Stimulated activated CD8-positive, alpha-beta memory T cell treated with anti-CD3 and anti-CD28 coated beads, Interleukin-7, amount 100 ng/mL, for 4 hours (primary cell): ENCODE measurements around the gene ANKS1B.

Experiments
- DNase-seq, 2 donors: peaks; one replicate each; pipeline ENCODE4 v3.0.0-alpha.2; 2020; ENCODE audit warnings: low read depth in 2 of 2

The ANKS1B gene

DNA sequence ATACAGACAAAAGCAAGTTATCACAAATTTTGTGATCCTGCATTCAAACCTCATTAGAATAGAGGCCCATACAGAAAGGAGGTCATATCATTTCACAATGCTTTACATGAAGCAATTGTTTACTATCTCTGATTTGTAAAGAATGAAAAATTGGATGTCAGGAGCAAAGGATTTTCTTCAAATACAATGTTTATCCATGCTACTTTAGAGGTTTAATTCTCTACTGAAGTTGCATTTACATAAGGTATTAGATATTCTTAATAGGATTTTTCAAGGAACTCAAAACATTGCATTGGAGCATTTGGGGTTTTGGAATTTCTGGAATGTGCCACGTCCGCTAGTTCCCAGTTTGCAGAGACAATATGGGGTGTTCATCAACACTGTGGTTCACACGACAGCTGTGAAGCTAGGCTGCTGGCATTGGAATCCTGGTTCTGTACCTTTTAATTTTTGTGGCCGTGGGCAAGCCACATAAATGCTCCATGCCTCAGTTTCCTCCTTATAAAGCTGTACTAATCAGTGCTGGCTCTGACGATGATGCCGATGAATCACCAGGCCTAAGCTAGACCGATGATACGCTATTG, 1164.8 kb downstream of the ANKS1B start:
- DNase-seq = no peak

DNA sequence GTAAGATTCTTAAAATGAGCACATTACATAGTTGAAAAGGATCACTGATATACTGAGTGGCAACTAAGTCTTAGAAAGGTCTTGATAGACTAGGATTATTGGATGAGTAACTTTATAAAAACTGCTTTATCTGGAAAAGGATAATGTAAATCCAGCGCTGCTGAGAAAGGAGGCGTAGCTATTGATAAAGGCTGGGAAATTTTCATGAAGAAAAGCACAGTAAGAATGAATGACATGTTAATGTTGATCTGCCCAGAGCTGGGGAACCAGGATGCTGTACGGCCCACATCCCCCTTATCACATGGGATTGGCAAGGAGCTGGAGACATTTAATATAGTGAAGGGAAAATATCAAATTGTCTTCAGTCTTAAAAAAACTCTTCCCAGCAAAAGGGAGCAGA, 1165.7 kb downstream of the ANKS1B start:
- no peak for DNase-seq

DNA sequence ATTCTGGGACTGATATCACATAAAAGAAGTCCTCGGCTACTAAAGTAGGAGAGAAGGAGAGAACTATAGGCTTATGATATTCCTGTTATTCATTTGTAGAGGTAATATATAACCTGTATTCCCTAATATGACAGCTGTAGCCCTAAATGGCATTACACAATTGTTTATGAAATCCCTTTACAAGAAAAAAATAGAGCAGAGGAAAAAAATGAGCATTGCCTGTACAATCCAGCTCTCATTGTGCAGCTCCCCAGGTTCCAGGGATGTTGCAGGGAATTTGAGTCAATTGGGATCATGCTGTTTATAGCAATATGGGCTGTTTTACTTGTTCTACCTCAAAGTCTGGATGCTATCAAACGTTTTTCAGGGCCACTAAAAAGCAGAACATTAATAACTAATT, 1166.5 kb downstream of the ANKS1B start:
- DNase-seq = no peak

DNA sequence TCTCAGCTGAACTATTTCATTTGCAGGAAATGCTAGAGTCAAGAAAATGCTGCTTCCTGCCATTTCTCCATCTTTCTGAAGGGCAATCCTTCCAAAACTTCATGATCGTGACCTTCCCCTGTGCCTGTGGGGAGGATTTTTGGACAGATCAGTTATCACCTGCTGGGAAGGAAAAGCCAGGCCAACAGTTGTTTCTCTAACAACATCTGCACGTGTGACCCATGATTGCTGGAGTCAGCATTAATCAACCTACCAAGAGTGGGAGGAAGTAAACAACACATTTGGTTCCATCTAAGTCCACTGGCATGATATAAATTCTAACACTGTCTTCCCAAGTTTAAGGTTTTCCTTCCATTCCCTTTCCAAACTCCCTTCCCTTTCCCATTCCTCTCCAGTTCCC, 1167.0 kb downstream of the ANKS1B start:
- DNase-seq = no peak

DNA sequence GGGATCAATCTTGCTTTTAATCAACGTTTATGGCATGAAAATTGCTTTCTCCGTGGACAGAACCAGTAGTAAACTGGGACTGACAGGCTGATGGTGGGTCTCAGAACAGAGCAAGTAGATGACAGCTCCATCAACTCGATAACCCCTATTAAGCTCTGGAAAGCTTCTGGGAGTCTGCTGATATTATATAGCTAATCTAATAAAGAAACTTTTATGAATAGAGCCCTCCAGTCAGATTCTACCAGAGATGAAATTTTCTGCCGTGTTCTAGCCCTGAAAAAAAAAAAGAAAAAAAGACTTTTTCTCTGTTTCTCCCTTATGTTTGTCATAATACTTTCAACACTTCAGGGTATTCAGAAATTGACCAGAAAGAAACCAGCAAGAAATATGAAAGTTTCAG, 1168.0 kb downstream of the ANKS1B start:
- DNase-seq = no peak

DNA sequence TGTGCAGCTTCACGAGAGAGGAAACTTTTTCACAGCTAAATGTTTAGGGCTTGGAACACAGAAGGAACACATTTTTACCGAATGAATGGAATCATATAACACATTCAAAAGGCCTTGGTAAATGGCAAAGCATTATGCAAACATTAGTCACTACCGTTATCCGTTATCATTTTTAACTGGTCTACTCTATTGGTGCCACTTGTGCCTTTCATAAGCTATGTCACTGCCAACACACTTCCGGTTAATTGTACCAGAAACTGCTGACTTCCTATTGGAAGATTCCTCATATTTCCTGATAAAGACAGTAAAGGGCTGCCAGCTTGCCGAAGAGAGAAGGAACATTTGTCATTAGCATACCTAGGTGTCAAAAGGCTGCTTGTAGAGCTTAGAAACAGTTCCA, 1170.5 kb downstream of the ANKS1B start:
- DNase-seq = no peak

DNA sequence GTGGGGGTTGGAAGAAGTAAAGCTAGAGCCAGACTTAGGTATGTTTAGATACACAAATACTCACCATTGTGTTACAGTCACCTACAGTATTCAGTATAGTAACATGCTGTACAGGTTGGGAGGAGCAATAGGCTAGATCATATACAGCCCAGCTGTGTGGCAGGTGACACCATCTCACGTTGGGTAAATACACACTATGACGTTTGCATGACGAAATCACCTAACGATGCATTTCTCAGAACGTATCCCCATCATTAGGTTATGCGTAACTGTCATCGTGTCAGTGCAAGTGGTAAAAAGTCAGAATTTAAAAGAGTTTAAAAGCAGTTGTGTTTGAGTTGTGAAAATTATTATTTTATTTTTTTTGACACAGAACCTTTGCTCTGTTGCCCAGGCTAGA, 1172.5 kb downstream of the ANKS1B start:
- no peak for DNase-seq

DNA sequence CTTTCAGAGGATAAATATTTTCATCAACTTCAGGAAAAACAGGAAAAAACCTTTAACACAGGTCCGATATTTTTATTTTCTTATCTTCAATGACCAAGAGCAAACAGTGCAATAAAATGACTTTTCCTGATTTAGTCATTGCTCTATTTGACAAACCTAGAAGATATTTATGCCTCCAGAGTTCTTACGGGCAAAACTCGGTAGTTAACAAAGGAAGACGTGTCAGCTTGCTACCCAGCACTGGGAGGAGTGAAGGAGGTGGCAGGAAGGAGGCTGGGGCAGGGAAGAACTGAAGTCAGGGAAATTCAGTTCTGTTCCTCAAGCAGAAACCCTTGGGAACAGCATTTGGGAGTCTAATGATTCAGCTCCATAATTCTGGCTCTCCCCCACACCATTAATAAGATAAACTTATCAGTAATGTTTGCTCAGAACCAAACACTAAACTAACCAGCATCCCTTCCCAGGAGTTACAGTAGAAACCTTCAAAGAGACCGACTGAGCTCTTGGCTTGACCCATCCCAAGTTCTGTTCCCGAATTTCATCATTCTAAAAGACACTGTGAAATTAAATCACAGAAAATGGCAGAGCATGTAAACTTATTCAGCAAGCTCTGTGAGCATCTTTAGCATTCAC, 1176.4 kb downstream of the ANKS1B start:
- DNase-seq = no peak

DNA sequence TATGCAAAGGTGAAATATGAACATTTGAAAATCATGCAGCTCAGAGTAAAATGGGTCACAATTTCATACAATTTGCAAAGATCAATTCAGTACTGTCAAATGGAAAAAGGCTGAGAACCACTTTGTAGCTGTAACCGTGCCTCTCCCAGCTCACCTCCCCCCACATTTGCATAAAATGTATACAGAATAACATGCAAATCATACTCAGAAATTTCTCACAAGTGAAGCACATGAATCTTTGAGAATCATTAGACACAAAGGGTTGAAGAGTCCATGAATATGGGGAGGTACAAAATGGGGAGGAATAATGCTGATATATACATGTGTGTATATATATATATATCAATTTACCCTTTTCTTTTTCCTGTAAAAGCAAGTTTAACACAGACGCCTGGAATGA, 1177.5 kb downstream of the ANKS1B start:
- no peak for DNase-seq

DNA sequence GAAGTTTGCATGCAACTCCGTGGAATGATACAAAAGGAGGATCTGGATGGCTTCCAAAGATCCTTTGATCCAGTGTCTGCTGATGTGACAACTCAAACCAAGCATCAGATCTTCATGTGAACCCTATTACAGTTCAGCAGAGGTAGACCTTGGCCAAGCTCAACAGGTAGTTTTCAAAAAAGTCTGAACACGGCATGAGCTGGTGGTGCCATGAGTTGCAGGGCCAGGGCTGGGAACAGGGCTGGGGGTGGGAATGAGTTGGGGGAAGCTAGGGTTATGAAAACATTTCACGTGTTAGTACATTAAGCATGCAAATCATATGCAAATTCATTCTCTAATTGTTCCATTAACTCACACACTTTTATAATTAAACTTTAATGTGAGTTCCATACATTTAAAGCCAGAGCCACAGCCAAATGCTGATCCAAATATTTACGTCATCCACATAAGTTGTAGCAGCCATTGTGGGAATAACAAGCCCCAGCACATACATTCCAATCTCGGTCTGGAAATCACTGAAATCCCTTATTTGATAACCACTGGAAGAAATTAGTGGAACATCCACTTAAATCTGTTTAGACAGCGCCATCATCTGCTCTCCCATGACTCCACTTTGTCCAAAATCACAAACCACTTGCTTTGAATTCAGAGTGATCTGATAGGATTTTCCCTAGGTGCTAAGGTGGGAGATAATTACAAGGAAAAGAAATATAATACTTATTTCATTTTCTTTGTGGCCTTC, 1181.1 kb downstream of the ANKS1B start:
- DNase-seq = no peak

DNA sequence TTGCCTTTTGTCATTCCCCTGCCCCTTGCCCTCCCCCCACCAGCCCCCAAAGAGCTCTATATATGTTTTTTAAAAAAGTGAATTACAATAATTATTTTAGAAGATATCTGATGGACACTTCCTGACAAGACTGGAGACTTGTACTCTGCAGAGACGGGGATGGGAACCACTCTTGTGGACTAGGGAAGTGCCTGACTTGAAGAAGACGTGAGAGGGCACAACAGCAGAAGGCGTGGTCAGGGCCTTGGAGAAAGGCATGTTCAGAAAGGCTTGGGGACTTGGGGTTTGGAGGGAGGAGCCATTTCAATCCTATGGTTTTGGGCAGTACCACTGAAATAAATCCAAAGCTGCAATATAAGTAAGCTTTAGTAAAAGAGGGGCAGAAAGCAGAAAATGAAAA, 1184.9 kb downstream of the ANKS1B start:
- DNase-seq = no peak

DNA sequence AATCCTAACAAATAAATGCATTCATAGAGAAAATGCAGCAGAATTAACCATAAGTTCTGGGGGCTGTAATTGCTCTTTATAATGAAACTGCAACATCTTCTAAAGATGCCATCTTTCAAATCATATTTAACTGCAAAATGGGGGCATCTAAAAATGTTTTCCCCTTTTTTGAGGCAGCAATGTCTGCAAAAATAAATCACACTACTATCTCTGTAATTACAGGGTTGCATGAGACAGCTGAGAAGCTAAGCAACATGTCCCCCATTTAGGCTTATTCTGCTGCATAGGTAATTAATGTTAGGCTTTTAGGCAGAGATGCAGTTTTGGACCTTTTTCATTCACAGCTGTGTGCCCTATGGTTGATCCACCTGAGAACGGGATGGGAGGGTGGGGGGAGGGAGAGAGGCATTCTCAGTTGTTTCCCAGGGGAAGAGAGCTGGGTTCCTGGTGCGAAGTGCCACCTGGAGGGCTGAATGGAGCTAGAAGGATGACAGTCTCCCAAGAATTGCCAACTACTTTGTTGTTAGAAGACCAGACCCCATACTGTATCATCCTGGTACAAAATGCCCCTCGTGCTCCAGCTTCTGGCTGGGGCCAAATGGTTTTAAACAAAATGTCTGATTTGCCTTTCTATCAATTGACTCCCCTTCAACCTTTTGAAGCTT, 1185.5 kb downstream of the ANKS1B start:
- no peak for DNase-seq

DNA sequence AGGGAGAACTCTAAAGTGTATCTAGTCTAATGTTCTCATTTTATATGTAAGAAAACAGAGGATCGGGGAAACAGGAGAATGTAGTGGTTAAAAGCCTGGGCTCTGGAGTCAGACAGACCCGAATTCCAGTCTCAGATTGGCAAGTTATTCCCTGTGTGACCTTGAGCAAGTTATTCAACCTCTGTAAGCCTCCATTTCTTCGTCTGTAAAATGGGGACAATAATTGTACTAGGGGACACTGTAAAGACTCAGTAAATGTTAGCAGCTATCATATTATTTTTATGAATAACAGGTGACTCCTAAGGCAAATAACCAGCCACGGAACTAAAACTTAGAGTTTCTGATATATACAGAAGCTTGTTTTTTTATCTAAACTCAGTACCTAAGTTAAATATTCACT, 1187.5 kb downstream of the ANKS1B start:
- no peak for DNase-seq

DNA sequence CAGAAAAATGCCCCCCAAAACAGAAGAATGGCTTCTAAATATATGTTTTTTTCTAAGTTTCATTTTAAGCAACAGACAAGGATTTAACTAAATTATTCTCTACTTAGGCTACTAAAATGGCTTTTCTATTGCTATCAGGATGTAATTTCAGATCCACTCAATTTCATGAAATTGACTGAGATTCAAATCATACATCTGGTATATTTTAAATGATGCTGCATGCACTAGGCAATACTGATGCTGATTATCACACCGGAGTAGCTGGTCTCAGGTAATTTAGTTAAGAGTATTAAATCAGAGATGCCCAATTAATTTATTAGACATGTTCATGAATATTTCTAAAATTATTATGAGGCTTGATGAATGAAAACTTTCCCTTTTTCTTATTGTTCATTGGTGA, 1188.0 kb downstream of the ANKS1B start:
- no peak for DNase-seq

DNA sequence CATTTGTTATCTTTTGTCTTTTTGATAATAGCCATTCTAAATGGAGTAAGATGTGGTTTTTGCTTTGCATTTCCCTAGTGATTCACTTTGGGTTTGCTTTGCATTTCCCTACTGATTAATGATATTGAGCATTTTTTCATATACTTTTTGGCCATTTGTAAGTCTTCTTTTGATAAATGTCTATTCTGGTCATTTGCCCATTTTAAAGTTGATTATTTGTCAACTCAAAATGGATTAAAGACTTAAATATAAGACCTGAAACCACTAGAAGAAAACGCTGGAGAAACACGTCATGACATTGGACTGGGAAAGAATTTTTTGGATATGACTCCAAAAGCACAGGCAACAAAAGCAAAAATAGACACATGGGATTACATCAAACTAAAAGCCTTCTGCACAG, 1191.6 kb downstream of the ANKS1B start:
- no peak for DNase-seq

DNA sequence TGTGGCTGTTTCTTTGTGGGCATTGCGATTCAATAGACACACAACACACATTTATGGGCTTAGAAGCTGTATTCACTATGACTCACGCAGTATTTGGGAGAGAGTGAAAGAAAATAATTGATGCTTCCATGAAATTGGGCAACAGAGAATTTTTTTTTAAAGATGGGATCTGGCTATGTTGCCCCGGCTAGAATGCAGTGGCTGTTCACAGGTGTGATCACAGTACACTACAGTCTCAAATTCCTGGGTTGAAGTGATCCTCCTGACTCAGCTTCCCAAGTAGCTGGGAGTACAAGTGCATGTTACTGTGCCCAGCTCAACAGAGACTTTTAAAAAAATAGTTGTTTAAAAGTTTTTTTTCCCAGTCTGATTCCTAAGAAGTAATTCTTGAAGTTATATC, 1193.3 kb downstream of the ANKS1B start:
- no peak for DNase-seq

DNA sequence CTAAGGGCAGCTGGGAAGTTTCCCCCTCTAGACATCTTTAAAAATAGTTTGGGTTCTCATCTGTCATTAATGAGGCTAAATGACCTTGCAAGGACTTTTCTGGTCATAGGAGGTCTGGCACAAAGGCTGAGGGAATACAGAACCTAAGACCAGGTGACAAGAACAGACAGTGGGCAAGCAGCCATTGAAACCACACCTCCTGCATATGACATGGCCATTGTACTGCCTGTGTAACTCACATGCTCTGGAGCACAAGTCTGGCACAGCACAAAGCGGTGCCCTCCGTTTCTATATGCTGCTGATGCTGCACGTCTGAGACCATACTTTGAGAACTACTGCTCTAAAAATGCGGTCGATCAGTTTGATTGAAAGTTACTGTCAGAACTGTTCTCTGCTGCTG, 1196.3 kb downstream of the ANKS1B start:
- DNase-seq = no peak

DNA sequence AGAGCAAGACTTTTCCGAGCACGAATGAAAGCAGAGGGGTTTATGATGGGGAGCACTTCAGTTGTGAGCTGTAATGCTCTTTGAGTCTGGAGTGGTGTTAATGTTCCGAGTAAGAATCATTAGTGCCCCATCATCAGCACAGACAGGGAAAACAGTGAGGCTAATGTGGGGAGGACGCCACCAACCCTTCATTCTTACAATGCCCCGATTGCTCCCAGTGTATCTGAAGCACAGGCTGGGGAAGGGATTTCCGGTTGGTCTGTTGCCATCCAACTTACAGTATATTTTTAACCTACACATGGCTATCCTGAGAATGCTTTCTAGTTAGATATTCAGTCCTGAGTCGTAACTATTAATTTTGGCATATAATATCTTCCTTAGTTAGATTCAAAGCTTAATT, 1198.1 kb downstream of the ANKS1B start:
- DNase-seq = no peak

DNA sequence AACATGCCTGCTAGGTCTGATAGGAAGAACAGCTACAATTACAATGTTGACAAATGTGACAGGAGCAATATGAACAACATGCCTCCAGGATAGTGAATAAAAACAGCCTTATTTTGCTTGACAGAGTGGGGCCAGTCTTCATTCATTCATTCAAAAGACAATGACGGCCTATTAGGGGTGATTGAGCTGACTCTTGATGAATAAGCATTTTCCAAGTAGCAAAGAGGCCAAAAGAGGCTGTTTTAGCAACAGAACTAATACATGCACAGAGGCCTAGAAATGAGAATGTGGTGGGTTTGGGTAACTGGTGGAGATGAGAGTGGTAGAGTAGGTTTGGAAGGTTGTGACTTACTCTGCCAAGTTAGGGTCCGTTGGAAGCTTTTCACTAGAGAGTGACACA, 1201.3 kb downstream of the ANKS1B start:
- no peak for DNase-seq

DNA sequence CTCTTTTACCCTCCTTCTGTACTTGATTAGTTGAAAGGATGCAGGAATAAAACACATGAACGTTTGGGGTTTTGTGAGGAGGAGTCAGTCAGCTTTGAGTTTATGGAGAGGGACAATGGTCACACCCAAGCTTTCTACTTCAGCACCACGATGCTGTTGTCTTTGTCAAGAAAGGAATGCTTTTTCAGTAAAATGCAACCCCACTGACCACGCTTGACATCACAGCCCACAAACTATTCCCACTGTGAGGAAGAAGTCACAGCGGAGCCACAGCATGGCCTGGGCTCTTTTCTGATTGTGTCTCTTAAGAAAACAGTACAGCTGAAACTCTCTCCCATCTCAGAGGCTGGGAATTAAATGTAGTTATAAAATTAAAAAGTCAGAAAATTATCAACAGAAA, 1204.5 kb downstream of the ANKS1B start:
- no peak for DNase-seq

DNA sequence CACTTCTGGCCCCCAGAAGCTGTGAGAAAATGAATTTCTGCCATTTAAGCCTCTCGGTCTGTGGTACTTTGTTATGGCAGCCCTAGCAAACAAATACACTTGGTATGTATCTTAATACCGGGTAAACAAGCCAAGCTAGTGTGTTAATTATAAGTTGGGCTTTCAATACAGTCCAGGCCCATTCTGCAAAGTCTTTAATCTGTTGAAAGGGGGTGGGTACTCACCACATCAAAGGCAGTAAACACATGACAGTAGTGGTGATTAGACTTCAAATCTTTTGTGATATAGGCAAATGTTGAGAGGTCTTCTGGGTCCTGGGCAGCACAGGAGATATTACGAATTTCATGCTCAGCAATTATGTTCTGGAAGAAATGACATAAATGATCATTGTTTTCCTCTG, 1211.9 kb downstream of the ANKS1B start:
- DNase-seq = no peak

DNA sequence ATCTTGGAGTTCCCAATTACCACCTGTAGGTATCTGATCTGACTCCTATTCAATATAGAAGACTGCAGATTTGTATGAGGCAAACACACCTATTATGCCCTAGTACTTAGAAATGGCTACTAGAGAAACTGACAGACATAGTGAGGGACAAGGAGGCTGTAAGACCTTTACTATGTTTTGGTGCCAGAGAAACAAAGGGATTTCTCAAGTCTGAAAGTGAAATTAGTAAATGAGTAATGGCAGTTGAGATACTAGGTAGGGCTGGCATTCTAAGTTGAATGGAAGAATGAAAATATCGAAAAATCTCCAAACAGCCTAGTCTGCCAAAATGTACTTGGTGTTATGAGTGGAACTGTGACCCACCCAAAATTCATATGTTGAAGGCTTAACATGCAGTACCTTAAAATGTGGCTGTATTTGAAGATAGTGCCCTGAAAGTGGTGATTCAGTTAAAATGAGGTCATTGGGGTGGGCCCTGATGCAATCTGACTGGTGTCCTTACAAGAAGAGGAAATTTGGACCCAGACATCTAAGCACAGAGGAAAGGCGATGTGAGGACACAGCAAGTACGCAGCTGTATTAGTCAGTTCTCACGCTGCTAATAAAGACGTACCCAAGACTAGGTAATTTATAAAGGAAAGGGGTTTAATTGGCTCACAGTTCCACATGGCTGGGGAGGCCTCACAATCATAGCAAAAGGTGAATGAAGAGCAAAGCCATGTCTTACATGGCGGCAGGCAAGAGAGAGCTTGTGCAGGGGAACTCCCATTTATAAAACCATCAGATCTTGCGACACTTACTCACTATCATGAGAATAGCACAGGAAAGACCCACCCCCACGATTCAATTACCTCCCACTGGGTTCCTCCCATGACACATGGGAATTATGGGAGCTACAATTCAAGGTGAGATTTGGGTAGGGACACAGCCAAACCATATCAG, 1212.7 kb downstream of the ANKS1B start:
- no peak for DNase-seq
